Kidney capillary endothelial cell (primary cell): ENCODE data around the gene ADAMTS8.

Source experiments
- DNase-seq: peaks from one replicate; pipeline ENCODE4 v3.0.0-alpha.2; 2018; ENCODE audit warnings: low spot score

Gene ADAMTS8, protein sequence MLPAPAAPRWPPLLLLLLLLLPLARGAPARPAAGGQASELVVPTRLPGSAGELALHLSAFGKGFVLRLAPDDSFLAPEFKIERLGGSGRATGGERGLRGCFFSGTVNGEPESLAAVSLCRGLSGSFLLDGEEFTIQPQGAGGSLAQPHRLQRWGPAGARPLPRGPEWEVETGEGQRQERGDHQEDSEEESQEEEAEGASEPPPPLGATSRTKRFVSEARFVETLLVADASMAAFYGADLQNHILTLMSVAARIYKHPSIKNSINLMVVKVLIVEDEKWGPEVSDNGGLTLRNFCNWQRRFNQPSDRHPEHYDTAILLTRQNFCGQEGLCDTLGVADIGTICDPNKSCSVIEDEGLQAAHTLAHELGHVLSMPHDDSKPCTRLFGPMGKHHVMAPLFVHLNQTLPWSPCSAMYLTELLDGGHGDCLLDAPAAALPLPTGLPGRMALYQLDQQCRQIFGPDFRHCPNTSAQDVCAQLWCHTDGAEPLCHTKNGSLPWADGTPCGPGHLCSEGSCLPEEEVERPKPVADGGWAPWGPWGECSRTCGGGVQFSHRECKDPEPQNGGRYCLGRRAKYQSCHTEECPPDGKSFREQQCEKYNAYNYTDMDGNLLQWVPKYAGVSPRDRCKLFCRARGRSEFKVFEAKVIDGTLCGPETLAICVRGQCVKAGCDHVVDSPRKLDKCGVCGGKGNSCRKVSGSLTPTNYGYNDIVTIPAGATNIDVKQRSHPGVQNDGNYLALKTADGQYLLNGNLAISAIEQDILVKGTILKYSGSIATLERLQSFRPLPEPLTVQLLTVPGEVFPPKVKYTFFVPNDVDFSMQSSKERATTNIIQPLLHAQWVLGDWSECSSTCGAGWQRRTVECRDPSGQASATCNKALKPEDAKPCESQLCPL

DNA sequence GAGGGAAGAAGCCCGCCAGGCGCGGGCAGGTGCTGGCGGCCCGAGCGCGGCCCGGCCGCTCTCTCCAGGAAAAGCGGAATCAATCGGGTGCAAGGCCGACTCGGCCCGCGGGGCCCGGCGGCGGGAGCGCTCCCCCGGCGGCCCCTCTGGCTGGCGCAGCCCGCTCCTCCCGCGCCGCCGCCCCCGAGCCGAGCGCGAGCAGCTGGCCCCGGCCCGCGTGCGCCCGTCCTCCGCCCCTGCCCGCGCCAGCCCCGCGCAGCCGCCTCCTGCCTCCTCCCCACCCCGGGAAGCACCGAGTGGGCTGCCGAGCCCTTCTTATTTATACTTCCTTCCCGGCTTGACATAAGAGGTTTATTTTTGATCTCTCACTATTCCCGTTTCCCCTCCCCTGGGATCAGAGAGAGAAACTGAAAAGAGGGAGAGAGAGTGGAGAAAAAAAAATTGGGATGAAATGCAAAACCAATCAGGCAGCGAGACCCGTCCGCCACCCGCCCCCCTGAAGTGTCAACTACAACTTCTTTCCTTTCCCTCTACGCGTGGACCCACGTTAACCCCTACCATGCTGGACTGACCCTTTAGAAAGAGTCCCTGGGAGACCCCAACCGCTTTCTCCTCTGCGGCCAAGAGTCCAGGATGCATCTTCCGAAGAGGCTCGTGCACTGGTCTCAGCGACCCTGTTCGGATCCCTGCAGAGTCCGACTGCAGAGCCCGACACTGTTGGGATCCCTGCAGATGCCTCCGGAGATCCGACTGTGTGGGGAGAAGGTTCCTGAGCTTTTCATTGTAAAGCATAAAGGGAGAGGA lies at the start of gene ADAMTS8:
TSS of gene ADAMTS8 (minus strand) at position 294 of the 804 bp plus-strand sequence. CDS start 323 bp downstream, outside the sequence.
- no peak for DNase-seq

DNA sequence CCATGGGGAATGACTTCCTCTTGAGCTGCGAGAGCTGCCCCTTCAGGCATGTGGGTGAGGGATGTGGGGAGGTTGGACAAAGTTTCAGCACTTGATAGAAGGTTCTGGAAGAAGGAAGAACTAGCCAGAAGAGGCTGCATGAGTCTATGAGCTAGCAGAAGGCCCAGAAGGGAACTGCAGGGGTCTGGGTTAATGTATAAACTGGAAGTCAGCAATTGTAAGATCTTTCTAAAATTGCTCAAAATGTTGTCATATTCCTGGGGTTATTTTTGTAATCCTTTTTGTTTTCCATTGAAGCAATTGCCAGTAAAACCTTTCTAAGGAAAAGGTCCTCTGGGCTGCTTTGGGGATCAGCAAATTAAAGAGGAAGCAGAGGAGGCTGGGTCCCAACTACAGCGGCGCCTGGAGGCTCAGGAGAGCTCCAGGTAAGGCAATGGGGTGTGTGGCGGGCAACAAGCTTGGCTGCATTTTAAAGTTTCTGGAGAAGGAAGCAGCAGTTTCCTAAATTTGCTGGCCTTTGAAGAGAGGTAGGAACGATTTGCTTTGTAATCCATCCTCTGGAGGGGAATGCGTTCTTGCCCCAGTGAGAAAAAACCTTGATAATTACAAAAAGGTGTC lies 49.3 kb upstream of the ADAMTS8 start:
- DNase-seq: no peak

DNA sequence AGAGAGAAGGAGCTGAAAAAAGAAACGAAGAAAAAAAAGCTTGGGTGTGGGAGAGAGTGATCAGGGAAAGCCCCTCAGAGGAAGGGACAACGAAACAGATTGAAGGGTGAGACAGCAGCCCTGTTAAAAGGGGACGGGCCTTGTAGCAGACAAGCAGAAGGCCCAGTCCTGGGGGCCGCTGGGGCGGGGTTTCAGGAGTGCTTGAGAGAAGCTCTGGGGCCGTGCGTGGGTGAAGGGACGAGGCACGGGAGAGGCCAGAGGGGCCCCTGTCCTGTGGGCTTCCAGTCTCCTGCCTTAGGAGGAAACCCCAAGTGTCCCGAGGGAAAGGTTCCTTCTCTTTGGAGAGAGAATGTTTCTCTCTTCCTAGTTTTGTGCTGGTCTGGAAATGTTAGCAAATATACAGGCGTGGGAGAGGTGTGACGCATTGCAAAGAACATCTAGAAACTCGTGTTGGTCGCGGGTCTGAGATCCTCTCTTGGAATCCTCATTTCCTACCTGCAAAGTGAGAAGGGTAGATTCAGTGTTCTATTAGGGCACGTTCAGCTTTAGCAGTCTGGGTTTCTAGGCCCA lies 48.6 kb upstream of the ADAMTS8 start:
- no peak for DNase-seq

DNA sequence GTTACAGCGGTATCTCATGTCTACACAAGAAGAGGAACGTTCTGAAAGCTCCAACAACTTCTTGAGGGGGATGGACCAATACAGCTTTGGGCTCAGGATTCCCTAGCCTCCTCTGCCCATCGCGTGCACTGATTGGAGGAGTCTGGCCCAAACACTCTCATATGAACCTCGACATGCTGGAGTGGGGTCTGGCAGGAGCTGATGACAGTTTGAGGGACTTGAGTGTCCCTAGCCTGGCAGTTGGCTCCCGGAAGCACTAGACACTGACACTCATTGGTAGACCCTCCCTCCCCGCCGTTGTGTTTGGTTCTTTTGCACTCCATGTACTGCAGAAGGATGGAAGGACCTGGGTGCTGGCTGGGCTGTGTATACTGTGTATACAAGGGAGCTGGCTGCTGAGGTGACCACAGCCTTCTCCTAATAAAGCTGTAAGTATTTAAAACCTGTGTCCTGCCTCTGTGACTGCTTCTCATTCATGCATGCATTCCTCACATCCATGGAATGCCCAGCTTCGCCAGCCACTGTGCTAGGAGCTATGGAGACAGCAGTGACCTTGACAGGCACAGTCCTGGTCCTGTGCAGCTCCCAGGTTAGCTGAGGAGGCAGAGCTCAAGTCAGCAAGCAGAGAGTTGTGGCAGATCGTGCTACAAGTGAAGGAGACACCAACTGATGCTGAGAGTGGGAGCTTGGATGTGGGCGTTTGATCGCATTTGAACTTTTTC lies 48.0 kb upstream of the ADAMTS8 start:
- no peak for DNase-seq

DNA sequence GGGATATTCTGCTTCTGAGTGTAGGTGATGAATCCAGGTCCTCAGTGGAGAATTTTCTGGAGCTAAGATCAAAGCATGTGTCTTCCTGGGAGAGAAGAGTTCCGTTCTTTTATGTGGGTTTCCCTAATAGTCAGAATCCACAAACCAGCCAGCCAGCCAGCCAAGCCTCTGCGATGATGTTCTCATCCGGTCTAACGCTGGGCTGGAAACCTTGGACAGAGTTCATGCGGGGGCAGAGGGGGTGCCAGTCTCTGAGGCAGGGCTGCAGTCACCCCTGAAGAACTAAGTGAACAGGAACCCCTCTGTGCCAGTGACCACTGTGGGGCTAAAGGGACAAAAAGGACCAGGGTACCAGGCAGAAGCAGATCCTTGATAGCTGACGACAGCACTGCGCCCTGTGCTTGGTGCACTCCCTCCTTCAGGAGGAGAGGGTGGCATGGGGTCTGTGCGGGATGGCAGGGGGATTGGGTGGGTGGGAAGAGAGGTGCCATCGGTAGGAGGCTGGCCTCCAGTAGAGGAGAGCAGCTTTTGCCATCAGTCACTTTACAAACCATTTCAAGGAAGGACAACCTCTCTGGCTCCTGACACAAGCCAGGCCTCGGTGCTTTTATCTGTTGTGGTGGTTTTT lies 47.1 kb upstream of the ADAMTS8 start:
- no peak for DNase-seq

DNA sequence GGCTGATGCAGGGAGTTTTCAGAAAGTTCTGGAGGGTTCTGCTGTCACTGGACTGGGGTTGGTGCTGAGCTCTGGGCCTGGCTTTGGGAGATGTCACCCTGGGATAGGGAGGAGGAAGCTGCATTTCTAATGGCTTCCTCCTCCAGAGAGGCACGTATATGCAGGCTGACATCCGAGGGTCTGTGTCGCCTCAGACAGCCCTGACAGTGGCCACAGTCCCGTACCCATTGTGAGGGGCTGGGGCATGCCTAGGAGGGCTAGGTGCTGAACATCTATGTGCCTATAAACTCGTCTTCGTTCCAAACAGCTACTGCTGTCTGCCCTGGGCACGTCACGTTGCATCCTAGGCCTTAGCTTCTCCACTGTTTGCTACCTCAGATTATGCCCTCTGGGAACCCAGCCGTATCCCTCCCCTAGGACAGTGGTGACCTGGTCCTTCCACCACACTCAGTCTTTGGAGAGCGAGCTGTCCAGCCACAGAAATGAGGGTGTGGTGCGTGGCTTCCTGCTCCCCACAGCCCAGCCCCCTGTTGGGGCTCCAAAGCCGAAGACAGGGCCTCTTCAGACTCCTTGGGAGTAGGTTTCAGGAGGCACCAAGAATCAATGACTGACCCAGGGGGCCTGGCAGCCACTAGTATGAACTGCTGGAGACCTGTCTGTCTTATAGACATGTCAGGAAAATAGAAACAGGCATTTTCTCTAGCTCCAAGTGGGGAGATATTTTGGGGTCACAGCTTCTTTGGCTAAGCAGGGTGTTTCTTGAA lies 46.4 kb upstream of the ADAMTS8 start:
- no peak for DNase-seq

DNA sequence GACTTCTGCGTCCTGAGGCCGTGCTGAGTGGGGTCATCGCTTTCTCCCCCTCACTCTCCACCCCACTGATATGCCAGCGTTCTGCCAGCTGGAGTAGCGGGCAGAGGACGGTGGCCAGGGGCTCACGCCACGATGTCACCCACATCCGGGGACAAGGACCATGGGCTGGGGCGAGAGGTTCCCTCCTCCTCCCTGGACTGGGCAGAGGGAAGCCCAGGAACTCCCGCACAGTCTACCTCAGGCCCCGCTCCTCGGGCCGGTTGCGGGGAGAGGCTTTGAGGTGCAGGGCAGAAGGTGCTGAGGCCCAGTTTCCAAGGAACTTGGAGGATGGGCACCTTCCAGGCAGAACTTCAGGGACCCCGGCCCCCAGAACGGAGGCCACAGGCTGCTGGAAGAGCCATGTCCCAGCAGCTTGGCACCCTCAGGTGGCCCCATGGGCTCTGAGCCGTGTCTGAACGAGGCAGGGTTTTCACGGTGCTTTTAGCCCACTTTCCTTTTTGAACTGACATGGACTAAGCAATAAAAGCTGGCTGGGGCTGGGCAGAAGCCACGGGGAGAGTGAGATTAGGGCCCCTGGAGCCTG lies 45.5 kb upstream of the ADAMTS8 start:
- no peak for DNase-seq

DNA sequence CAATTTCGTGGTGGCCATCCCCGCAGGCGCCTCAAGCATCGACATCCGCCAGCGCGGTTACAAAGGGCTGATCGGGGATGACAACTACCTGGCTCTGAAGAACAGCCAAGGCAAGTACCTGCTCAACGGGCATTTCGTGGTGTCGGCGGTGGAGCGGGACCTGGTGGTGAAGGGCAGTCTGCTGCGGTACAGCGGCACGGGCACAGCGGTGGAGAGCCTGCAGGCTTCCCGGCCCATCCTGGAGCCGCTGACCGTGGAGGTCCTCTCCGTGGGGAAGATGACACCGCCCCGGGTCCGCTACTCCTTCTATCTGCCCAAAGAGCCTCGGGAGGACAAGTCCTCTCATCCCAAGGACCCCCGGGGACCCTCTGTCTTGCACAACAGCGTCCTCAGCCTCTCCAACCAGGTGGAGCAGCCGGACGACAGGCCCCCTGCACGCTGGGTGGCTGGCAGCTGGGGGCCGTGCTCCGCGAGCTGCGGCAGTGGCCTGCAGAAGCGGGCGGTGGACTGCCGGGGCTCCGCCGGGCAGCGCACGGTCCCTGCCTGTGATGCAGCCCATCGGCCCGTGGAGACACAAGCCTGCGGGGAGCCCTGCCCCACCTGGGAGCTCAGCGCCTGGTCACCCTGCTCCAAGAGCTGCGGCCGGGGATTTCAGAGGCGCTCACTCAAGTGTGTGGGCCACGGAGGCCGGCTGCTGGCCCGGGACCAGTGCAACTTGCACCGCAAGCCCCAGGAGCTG lies 44.8 kb upstream of the ADAMTS8 start:
- no peak for DNase-seq

DNA sequence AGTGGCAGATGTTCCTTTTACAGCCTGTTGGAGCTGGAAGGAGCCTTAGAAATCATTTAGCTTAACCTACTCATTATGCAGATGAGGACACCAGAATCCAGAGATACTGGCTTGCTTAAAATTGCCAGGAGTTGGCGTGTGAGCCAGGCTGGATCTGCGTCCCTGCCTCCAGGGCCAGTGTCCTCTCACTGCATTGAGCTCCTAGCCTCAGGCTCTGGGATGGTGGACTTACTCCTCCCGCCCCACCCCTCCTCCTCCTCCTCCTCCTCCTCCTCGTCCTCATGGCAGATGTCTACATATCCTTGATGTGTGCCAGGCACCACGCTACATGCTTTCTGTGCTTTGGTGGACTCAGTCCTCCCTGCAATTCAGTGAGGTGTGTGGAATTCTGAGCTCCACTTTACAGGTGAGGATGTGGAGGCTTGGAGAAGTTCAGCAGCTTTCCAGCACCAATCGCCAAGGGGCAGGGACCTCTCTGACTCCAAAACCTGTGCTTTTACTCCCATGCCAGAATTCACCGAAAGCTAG lies 44.1 kb upstream of the ADAMTS8 start:
- no peak for DNase-seq

DNA sequence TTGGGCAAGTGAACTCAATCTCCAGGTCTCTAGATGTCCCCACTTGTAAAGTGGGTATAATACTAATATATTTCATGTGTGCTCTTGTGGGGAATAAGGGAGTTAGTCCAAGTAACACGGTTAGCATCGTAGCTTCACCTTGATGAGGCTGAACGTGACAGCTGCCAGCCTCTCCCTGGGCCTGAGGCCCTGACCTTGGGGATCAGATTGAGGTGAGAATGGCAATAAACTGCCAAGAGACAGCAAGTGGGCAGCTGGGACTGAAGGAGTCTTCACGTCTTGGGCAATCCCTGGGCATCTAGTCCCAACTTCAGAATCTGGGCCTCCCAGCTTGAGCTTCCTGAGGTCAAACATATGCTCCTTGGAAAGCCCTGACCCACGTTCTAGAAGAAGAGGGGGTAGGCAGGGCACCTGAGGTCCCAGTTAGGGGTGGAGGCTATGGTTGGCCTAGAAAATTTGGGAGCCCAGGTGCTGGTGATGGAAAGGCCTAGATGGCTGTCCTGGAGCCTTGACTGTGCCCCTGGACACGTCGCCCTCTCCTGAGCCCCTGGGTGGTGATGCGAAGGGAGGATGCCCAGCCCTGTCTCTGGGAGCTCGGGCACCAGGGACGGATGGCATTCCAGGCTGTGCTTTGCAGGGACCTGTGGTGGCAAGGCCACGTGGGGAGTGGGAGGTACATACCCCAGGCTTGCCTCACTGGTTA lies 43.5 kb upstream of the ADAMTS8 start:
- DNase-seq: no peak

DNA sequence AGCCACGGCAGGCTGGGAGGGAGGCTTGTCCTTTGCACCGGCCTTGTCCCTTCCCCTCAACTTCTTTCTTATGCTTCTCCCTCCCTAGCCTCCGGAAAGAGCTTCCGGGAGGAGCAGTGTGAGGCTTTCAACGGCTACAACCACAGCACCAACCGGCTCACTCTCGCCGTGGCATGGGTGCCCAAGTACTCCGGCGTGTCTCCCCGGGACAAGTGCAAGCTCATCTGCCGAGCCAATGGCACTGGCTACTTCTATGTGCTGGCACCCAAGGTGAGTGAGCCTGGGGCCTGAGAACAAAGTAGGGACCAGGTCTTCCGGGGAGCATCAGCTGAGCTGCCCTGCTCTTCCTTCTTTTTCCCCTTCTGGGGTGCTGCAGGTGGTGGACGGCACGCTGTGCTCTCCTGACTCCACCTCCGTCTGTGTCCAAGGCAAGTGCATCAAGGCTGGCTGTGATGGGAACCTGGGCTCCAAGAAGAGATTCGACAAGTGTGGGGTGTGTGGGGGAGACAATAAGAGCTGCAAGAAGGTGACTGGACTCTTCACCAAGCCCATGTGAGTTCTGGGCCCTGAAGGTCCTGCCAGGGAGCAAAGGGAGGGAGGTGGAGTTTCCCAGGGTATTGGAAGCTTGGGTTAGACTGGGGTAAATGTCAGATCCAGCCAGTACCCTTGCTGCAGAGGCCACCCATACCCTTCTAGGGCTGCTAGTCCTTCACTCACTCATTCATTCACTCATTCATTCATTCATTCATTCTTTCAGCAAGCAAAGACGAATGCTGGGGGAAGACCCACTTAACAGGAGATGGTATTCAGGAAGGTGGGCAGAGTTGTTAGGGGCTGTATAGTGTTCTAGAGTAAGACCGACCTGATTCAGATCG lies 42.7 kb upstream of the ADAMTS8 start:
- no peak for DNase-seq

DNA sequence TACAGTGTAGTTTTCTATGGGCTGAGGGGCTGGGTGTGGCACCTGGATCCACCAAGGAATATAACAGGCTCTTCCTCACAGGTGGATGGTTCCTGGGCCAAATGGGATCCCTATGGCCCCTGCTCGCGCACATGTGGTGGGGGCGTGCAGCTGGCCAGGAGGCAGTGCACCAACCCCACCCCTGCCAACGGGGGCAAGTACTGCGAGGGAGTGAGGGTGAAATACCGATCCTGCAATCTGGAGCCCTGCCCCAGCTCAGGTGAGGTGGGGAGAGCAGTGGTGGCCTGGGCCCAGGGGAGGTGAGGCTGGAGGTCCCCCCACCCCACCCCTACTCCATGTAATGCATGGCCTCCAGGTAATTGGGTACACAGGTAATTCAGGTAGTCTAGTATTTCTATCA lies 40.8 kb upstream of the ADAMTS8 start:
- DNase-seq: no peak

DNA sequence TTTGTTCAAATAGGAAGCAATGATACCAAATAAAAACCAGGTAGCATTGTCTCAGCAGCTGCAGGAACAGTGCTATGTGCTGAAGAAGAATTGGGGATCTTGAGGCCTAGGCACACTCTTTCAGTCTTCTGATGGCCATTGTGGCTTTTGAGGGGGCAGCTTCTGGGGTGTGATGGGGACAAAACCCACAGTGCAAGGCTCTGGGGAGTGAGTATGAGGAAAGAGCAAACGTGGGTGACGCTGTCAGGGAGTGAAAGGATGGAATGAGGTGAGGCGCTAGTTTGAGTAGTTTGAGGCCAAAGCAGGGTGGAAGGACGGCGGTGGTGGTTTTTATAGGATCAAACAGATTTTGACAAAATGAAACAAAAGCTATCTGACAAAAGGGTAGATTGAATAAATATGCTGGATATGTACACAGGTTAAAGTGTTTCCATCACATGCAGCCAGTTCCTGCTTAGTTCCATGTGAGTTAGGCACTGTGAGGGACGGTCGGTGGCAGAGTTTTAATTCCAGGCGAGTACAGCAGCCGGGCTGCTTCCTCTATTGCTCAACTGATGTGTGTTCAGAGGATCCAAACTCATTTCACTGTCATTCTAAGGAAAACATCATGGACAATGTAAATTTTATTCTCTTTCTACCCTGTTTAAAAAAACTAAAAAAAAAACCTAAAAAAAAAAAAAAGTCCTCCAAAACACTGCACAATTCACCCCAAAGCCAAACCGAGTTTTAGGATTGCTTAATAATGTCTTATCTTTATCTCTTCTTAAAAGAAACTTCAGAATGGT lies 38.9 kb upstream of the ADAMTS8 start:
- no peak for DNase-seq

DNA sequence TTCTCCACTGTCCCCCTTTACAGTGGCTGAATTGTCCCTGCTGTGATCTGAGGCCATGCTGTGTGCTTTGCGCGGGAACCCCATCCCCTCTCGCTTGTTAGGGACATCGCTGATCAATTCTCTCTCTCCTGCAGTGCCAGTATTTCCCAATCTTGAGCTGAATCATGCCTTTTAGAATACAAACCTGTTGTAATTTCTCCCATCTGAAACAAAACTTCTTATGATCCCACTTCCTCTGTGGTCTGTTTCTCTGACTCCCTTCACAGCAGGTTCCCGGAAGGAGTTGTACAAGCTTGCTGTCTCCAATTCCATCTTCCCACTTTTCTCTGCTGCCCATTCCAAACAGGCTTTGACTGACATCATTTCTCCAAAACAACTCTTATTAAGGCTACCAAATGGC lies 36.9 kb upstream of the ADAMTS8 start:
- no peak for DNase-seq

DNA sequence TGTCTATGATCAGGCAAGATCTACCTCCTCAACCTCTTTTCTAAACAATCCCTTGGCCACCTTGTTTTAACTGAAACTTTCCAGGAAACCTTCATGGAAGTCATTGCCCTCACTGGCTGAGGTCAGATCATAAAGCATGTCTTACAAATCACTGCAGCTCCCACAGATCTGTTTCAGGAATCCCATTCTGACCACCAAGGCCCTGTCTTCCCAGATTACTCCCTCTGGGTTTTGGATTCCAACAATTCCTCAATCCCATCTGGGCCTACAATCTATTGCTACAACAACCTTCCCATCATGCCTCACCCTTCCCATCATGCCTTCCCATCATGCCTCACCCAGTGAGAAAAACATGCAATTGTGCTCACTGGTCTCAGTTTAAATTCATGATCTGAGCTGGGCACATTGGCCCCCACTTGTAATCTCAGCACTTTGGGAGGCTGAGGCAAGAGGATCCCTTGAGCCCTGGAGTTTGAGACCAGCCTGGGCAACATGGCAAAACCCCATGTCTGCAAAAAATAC lies 35.9 kb upstream of the ADAMTS8 start:
- no peak for DNase-seq

DNA sequence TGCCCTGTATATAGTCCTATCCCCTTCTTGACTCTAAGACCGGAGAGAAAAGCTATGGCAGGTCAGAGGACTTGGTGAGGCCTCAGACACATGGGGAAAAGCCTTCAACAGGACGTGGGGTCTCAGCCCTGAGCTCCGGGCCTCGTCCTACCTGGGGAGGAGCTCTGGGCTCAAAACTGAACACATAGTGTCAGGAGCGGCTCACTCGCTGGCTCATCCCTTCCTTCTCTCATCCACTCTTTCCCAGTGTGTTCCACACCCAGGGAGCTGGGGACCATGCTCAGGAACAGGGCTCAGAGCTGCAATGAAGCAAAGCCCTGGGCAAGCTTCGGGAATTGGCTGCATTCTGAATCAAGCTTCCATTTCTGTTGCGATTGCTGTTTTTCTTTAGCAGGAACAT lies 34.5 kb upstream of the ADAMTS8 start:
- no peak for DNase-seq
